IMR-90 (cell line): Measurements from ENCODE around the gene SLC25A11. TPM values are rescaled to one million over a fixed set of nuclear protein-coding genes. Genes with fewer than 3 reads are reported as not detected.
A peak's percentile ranks its signal among the peaks of the same experiment; 100 is the strongest.

Source experiments
- ATAC-seq: fragments of 200-7000 bp; cut with Tn5 transposase; 2 replicates; pipeline ENCODE4 v1.9.1; 2020; ENCODE audit warnings: low read depth, mild to moderate bottlenecking, moderate library complexity
- BruUV-seq: library from RNA; stranded (reverse); fragments of 400-500 nt; replicated peaks from 2 replicates; lab custom pipeline; 2021; lab: Mats Ljungman, UMichigan
- CTCF ChIA-PET: fragments of 300-600 bp; formaldehyde crosslinking; extraction: SDS; loops from one replicate; lab custom pipeline; 2021; ENCODE audit warnings: antibody characterized with exemption; lab: Yijun Ruan, JAX
- POLR2A ChIA-PET: fragments of 300-600 bp; sonication (Branson Sonifier 250); formaldehyde crosslinking; loops from one replicate; lab custom pipeline; 2022; ENCODE audit warnings: antibody characterized with exemption; ENCODE audit not compliant: unreplicated experiment; lab: Charles Lee
- DNase-seq: peaks from one replicate; pipeline ENCODE4 v3.0.0; 2013
- H2AFZ ChIP-seq: replicated peaks from 2 replicates; pipeline ENCODE3; 2013; ENCODE audit warnings: low read length, mild to moderate bottlenecking; ENCODE audit not compliant: poor library complexity
- H2AK5ac ChIP-seq: 2 replicates; pipeline ENCODE4 v1.6.1; 2013; ENCODE audit warnings: low read depth, low read length, inconsistent platforms
- H2AK9ac ChIP-seq: replicated peaks from 2 replicates; pipeline ENCODE3; 2013; ENCODE audit warnings: mild to moderate bottlenecking, low read depth, low read length, moderate library complexity; ENCODE audit not compliant: poor library complexity
- H2BK120ac ChIP-seq: 2 replicates; pipeline ENCODE4 v1.6.1; 2013; ENCODE audit warnings: low read depth, low read length, inconsistent platforms
- H2BK15ac ChIP-seq: 3 replicates; pipeline ENCODE4 v1.6.1; 2013; ENCODE audit warnings: low read depth, low read length, inconsistent platforms
- H2BK20ac ChIP-seq: 2 replicates; pipeline ENCODE4 v1.6.1; 2013; ENCODE audit warnings: low read depth, mild to moderate bottlenecking, inconsistent platforms, low read length, moderate library complexity
- H2BK5ac ChIP-seq: 2 replicates; pipeline ENCODE4 v1.6.1; 2013; ENCODE audit warnings: mild to moderate bottlenecking, low read depth, low read length, inconsistent platforms; ENCODE audit not compliant: poor library complexity, severe bottlenecking
- H3K14ac ChIP-seq: replicated peaks from 2 replicates; pipeline ENCODE4 v1.6.1; 2013; ENCODE audit warnings: low read depth, low read length, inconsistent platforms
- H3K18ac ChIP-seq: 2 replicates; pipeline ENCODE4 v1.6.1; 2013; ENCODE audit warnings: low read depth, low read length, control low read depth
- H3K23ac ChIP-seq: 2 replicates; pipeline ENCODE4 v1.6.1; 2013; ENCODE audit warnings: low read depth, low read length, inconsistent platforms
- H3K27ac ChIP-seq: 2 replicates; pipeline ENCODE4 v1.5.1; 2013; ENCODE audit warnings: mild to moderate bottlenecking, control low read depth, low read length; ENCODE audit not compliant: insufficient read depth
- H3K27me3 ChIP-seq: 2 replicates; pipeline ENCODE4 v1.6.1; 2013; ENCODE audit warnings: low read length; ENCODE audit not compliant: control insufficient read depth, insufficient read depth
- H3K36me3 ChIP-seq: 2 replicates; pipeline ENCODE4 v1.6.1; 2013; ENCODE audit warnings: low read length, mixed read lengths; ENCODE audit not compliant: control insufficient read depth, insufficient read depth
- H3K4ac ChIP-seq: 2 replicates; pipeline ENCODE4 v1.6.1; 2013; ENCODE audit warnings: low read depth, low read length, inconsistent platforms
- H3K4me1 ChIP-seq: 2 replicates; pipeline ENCODE4 v1.6.1; 2013; ENCODE audit warnings: low read length, mixed read lengths; ENCODE audit not compliant: control insufficient read depth, insufficient read depth
- H3K4me2 ChIP-seq: 2 replicates; pipeline ENCODE4 v1.6.1; 2013; ENCODE audit warnings: low read depth, mild to moderate bottlenecking, control low read depth, low read length, moderate library complexity
- H3K4me3 ChIP-seq: 2 replicates; pipeline ENCODE4 v1.5.1; 2013; ENCODE audit warnings: low read depth, mild to moderate bottlenecking, control low read depth, low read length, moderate library complexity; ENCODE audit not compliant: insufficient read depth
- H3K56ac ChIP-seq: 2 replicates; pipeline ENCODE4 v1.6.1; 2013; ENCODE audit warnings: low read length, inconsistent platforms; ENCODE audit not compliant: insufficient read depth; ENCODE audit errors: extremely low read depth
- H3K79me1 ChIP-seq, 2 experiments: 2 replicates each; pipeline ENCODE4 v1.6.1; 2013; ENCODE audit warnings: low read length in 2 of 2, inconsistent platforms in 1 of 2, low read depth in 1 of 2
- H3K9ac ChIP-seq: 2 replicates; pipeline ENCODE4 v1.6.1; 2013; ENCODE audit warnings: low read depth, low read length, control low read depth
- H3K9me1 ChIP-seq: 2 replicates; pipeline ENCODE4 v1.6.1; 2013; ENCODE audit warnings: low read length, inconsistent platforms; ENCODE audit not compliant: insufficient read depth
- H3K9me3 ChIP-seq: 2 replicates; pipeline ENCODE4 v1.6.1; 2013; ENCODE audit warnings: low read length; ENCODE audit not compliant: control insufficient read depth, insufficient read depth
- H4K20me1 ChIP-seq: 2 replicates; pipeline ENCODE4 v1.6.1; 2013; ENCODE audit warnings: low read length, inconsistent platforms; ENCODE audit not compliant: insufficient read depth
- H4K5ac ChIP-seq: 2 replicates; pipeline ENCODE4 v1.6.1; 2013; ENCODE audit warnings: mild to moderate bottlenecking, low read depth, low read length, control low read depth
- H4K8ac ChIP-seq, 2 experiments: 2 replicates each; pipeline ENCODE4 v1.6.1; 2013; ENCODE audit warnings: low read depth in 2 of 2, low read length in 2 of 2, control low read depth in 1 of 2, inconsistent platforms in 1 of 2
- H4K91ac ChIP-seq: 2 replicates; pipeline ENCODE4 v1.6.1; 2013; ENCODE audit warnings: low read depth, low read length, inconsistent platforms; ENCODE audit not compliant: insufficient read depth
- BHLHE40 ChIP-seq: fragments of 150-350 bp; IDR thresholded peaks from 2 replicates; pipeline ENCODE4 v1.6.1; 2016; ENCODE audit warnings: mild to moderate bottlenecking, low read depth, low read length
- CEBPB ChIP-seq: IDR thresholded peaks from 2 replicates; pipeline ENCODE4 v1.6.1; 2012; ENCODE audit warnings: low read depth, low read length, improper control_type of control experiment
- SMC3 ChIP-seq: fragments of 150-350 bp; IDR thresholded peaks from 2 replicates; pipeline ENCODE4 v1.6.1; 2016; ENCODE audit warnings: low read depth, mild to moderate bottlenecking, antibody characterized with exemption, low read length, moderate library complexity
- WGBS, 2 experiments: methylation state at CpG; one replicate each; pipeline versions ENCODE4 v1.1.5 to v1.1.7; 2013; ENCODE audit warnings: missing lambda C conversion rate in 2 of 2; ENCODE audit not compliant: insufficient read length in 1 of 2; ENCODE audit errors: extremely low coverage in 2 of 2; 5-methylcytosine and 5-hydroxymethylcytosine counted together
- dilution Hi-C: fragments of 300-500 bp; cut with HindIII; formaldehyde crosslinking; loops from one replicate; pipeline ENCODE4 v1.14.3; 2018; ENCODE audit warnings: low sequenced_read_pairs; ENCODE audit not compliant: unreplicated experiment
- in situ Hi-C: fragments of 300-500 bp; cut with MboI; formaldehyde crosslinking; loops from 3 replicates; pipeline ENCODE4 v1.14.3; 2019; ENCODE audit warnings: low sequenced_read_pairs, inconsistent platforms, mixed read lengths
- intact Hi-C: fragments of 100-400 bp; cut with micrococcal nuclease; formaldehyde crosslinking; loops from 2 replicates; pipeline ENCODE4 v1.10.0; 2022
- polyA plus RNA-seq, 3 experiments: library from polyadenylated mRNA; depleted of rRNA; stranded (reverse); fragments of >200 nt; gene quantifications; 2 replicates each; pipeline ENCODE4 v1.2.3, GENCODE V29; 2012; ENCODE audit warnings: low replicate concordance in 1 of 3
- total RNA-seq: library from RNA; depleted of rRNA; stranded (reverse); fragments of >200 nt; gene quantifications from 2 replicates; pipeline ENCODE4 v1.2.3, GENCODE V29; 2012

Gene SLC25A11
- total and polyA plus RNA-seq, 2 of the 4 experiments (the other 2 are of a cell fraction): 35.0 to 62.2 TPM

GRCh38 chr17:4969551-4970173, 29.8 kb upstream of the SLC25A11 start:
- peak overlapping the region; percentile 88 for H3K23ac ChIP-seq
- H2BK120ac ChIP-seq: peak overlapping the region; percentile 85
- no peaks in the 10 kb centered on the region for H3K9me3 ChIP-seq
- H3K4me3 ChIP-seq: peak overlapping the region; percentile 39
- BruUV-seq: no TSS peak
- intact Hi-C loops: loop anchor here (5.0 kb wide), 1 partner anchor 62 kb away; no protein-coding TSS in a partner anchor
- 63% methylated on average over 6 of the region's 16 CpGs; no CpG with 5 or more reads in 1 of the 2 experiments for WGBS, 2 experiments
- peaks cover 31% of the 10 kb centered on the region for H3K36me3 ChIP-seq
- peak overlapping the region; percentile 100 for H2AK9ac ChIP-seq
- H2BK20ac ChIP-seq: peak overlapping the region; percentile 71
- H2BK5ac ChIP-seq: peak overlapping the region; percentile 94
- peaks cover 14% of the 10 kb centered on the region for H3K4me1 ChIP-seq
- peak overlapping the region; percentile 0 for H3K18ac ChIP-seq
- TF ChIP-seq SMC3 (no peak), CEBPB (peak; percentile 62), BHLHE40 (peak; percentile 50)
- dilution Hi-C loops: no loop called here
- ChIA-PET CTCF (no interaction called here), POLR2A (interaction anchor here (1.4 kb wide), 1 partner anchor 9 kb away, joined by 4 read pairs; no protein-coding TSS in a partner anchor)
- peaks cover 23% of the 10 kb centered on the region for H3K9me1 ChIP-seq
- in situ Hi-C loops: no loop called here
- peaks cover 18 to 70% of the 10 kb centered on the region in 2 experiments for H3K79me1 ChIP-seq
- peak overlapping the region; percentile 83 for H3K14ac ChIP-seq
- no peaks in the 10 kb centered on the region for H3K27me3 ChIP-seq
- peak overlapping the region; percentile 10; the same call in 2 of the 3 replicates for H2BK15ac ChIP-seq
- peak overlapping the region; percentile 5; the same call in 1 of the 2 replicates for H4K5ac ChIP-seq
- H4K8ac ChIP-seq: peak overlapping the region; percentile 96 to 97; a peak in 3 of 4 replicates
- ATAC-seq (no peak), DNase-seq (peak; percentile 55)
- peak overlapping the region; percentile 100 for H3K4ac ChIP-seq
- peak overlapping the region; percentile 100 for H2AK5ac ChIP-seq
- H3K4me2 ChIP-seq: peak overlapping the region; percentile 54
- H4K91ac ChIP-seq: peak overlapping the region; percentile 99
- peak overlapping the region; percentile 91 for H2AFZ ChIP-seq
- H3K9ac ChIP-seq: peak overlapping the region; percentile 99
- H4K20me1 ChIP-seq: peaks cover 3% of the 10 kb centered on the region; the same call in 1 of the 2 replicates
- H3K27ac ChIP-seq: peak overlapping the region; percentile 79
- peak overlapping the region; percentile 99; the same call in 1 of the 2 replicates for H3K56ac ChIP-seq
